Measurements from ENCODE around the gene TMA7.

The TMA7 gene

DNA sequence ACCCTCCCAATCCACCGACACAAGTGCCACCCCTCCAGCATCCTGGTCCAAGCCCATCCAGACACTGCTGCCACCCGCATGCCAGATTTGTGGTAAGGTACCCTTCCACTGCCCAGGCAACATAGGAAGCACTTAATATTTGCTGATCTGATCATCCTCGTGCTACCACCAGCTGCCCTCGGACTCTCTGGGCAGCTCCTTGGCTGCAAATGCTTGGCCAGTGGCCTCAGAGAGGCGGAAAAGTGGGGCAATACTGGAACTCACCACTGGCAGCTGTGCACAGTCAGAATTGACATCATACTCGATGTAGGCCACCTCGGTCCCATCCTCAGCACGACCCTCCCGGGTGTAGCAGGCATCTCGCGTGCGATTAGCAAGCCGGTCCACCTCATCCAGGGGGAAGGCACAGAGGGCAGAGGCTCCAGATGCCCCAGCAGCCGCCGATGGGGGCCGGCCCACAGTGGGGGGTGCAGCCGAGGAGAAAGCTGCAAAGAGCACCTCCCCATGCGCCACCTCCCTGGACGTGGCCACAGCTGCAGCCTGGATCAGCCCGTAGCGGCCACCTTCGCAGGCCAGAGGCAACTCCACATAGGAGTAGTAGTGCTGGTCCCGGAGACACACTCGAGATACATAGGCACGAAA lies 16.7 kb upstream of the TMA7 start:
- DNase-seq (ENCODE audit: low spot score), result no peak

DNA sequence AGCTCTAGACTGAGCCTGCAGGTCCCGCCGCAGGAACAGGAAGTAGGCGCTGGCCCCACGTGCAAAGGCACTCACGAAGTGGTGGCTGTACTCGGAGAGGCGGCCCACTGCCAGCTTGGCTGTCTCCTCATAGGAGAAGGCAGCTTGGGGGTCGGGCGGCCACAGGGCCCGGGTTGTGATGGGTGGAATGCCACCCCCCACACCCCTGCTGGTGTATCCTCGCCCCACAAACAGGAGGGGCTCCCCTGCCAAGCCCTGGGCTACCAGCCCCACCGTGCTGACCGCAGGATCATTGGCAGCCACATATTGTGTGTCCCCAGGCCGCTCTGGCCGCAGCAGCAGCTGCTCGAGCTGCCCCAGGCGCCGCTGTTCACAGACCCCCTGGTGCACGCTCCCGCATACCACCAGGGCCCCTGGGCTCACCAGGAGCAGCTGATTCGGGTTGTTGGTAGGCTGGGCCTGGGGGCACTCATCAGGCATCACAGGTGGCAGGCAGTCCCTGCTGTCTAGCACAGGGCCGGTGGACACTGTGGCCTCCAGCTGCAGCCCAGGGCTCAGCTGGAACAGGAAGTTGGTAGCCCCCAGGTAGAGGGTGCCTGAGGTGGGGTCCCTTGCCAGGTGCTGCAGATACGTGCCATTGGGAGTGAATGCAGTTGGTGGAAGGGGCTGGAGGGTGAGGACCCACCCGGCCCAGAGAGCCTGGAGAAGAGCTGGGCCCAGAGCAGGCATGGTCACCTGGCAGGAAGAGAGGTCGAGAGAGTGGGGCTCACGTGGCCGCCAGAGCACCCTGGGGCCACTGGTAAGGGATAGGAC lies 16.0 kb upstream of the TMA7 start:
- no peak for DNase-seq (ENCODE audit: low spot score)

DNA sequence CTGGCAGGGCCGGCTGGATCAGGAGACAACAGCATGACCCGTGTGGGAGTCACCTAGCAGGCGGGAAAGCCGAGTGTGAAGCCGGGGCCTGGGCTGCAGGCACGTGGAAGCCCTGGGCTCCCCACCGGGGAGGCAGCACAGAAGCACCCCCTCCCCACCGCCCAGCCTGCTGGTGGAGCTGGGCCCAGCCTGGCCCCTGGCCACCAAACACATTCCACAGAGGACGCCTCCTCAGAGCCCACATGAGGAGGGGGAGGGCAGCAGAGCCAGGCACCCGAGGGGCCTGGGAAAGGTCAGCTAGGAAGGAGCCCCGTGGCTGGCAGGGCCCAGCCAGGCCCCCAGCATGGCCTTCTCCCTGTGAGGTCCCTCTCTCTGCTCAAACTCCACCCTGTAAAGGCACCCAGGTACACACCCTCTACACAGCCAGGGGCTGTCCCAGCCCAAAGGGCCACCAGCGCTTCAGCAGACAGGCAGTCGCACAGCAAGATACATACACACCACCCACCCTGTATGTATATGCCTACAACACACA lies 14.7 kb upstream of the TMA7 start:
- DNase-seq (ENCODE audit: low spot score), result no peak

DNA sequence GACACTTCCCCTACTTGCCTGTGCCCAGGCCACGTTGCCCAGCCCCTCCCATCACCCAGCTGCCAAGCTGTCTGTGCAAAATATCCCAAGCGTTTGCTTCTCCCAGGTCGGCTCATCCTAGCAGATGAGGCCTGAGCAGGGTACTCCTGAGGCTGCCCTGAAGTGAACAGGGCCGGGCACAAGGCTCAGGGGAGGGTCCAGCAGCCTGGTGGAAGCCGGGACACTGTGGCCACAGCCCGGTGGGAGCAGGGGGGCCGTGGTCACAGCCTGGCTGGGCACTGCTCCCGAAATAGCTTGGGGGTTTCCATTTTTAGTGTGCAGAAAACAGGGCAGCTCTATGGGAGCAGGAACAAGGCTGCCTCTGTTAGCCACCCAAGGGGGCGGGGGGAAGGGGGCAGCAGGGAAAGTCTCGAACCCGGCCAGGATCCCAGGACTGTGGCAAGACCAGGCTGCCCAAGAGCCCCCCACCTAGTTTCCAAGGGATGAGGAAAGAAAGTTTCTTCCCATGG lies 13.6 kb upstream of the TMA7 start:
- DNase-seq (ENCODE audit: low spot score), result no peak

DNA sequence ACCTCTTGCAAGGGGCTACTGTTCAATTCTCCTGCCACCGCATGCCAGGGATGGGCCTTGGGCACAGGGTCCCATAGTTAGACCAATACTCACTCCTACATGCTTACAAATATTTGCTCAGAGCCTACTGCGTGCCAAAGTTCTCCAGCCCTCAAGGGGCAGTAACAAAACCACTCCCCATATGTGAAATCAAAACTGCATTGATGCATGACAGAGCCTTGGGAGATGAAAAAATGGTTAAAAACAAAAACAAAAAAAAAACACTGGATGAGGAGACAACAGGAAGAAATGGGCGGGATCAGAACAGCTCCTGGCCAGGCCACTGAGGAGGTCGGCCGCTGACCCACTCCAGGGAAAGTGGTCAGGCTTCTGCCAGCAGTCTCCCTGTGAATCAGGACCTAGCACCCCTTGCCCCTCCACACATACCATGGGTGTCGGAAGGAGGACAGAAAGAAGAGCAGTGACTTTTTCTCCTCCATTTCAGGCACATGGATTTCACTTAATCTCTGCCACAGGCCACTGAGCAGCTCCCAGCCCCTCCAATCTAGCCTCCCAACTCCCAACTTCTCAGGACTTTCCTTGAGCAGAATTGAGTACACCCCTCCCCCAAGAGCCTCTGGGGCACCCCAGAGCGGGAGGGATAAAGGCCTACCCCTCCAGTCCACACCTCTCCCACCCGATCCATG lies 13.0 kb upstream of the TMA7 start:
- DNase-seq (ENCODE audit: low spot score), result no peak

DNA sequence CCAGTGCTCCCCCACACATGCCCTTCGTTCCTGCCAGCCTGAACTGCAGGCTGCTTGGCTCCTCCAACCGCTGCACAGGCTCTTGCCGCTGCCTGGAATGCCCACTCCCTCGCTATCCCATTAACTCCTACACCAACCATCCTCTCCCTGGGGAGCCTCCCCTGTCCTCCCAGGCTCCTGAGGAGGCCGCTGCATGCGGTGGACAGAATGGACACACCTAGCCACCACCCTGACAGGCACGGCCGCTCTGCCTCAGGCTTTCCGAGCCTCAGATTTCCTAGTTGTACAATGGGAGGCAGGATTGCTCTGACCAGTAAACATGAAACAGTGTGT lies 12.5 kb upstream of the TMA7 start:
- no peak for DNase-seq (ENCODE audit: low spot score)

DNA sequence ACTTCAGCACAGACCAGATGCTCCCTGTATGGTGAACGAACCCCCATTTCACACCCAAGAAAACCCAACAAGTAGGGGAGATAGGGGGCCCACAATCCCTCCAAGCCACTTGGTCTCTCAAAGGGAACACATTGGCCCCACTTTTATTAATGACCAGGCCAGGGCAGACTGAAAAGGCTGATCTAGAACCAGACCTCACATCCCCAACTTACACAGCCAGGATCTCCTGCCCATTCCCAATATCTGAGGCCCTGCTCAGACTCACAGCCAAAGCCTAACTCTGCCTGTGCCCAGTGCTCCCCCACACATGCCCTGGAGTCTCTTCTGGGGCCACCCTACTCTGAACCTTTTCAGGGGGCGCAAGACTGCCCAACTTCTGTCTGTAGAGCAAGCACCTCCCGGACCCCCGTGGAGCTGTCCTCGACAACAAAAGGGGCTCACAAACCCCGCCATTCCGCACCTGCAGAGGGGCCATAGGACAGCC lies 11.9 kb upstream of the TMA7 start:
- DNase-seq (ENCODE audit: low spot score), result no peak

DNA sequence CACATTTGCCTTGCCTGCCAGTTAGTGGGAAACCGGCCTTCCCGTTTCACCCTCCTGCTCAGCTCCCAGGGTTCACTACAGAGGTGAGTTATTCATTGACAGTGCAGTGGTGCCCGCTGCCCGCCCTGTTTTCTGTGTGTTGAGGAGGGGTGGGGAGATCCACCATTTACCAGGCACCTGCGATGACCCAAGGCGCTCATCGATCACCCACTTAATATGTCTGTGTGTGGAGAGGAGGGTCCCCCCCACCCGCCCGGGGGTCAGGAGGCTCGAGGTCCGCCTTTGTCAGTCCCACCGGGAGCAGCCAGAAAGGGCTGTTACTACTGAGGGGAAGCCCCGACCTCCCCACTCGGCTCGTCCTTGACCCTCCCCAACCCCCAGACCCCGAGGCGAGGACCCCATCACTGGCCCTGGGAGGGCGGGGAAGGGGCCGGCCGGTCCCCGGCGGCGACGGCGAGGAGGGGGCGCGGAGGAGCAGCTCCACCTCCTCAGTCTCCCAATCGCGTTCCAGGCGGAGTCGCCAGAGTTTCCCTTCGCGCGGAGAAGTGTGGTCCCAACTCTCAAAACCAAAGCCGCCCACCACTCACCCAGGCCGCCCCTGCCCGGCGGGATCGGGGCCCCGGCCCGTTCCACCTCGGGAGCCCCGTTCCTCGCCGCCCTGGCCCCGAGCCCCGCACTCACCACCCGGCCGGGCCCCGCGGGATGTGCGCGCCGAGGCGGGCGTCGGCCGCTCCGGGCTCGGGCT lies 11.3 kb upstream of the TMA7 start:
- peak; percentile 60 for DNase-seq (ENCODE audit: low spot score)

DNA sequence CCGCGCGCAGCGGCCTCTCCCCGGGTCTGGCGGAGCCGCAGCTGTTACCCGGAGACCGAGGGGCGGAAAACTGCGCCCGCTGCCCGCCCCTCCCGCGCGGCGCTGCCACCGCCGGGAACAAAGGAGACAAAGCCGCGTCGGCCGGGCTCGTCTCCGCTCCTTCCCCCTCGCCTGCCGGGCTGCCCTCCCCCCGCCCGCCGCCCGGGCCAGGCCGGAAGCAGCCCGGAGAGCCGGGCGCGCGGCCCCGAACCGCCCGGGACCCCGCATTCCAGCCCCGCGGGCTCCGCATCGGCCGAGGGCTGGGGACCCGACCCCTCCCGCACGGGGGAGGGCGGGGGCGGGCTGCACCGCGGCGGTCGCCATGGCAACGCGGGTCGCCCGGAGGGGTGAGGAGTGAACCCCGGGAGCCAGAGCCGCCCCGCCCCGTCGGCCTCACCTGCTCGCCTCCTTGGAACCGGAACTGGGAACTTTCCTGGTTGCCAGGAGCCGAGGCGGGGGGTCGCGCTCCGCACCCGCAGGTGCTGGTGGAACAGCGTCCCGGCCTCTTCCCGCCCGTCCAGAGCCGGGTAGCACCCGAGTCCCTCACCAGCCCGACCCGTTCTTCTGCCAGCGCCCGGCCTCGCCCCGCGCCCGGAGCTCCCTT lies 10.6 kb upstream of the TMA7 start:
- DNase-seq (ENCODE audit: low spot score), result peak; percentile 89

DNA sequence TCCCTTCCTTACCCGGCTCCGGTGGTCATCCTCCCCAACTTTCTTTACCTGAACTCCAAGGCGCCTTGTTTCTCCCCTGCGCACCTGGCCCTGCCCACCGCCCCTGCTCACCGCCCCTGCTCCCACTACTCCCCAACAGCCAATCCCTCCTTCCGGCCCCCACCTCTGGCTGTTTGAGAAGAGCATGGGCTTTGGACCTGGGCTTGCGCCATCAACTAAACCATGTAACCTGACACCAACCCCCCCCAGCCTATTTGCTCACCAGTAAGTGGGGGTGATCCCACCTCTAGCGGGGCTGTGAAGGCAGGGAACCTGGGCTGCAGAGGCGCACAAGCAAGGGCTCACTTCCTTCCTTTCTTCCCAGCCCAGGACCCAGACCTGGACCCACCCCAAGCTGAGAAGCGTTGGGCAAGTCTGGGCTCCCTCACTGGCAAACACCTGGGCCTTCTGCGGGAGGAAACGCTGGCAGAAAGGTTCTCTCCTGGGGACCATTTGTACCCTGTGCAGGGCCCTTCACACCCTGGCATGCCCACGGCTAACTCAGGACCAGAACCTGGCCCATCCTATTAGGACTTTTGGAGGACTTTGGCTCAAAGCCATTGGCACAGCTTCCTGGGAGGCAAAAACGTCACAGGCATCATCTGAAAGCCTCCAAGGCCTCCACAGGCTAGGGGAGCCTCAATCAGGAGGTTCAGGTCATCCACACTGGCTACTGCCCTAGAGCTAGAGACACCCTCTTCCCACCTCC lies 9.9 kb upstream of the TMA7 start, which contains the start of gene PLXNB1:
PLXNB1 (minus strand) TSS at position 127 of the 748 bp plus-strand sequence. CDS start 5,475 bp downstream, outside the sequence.
- DNase-seq (ENCODE audit: low spot score), result peak; percentile 53

DNA sequence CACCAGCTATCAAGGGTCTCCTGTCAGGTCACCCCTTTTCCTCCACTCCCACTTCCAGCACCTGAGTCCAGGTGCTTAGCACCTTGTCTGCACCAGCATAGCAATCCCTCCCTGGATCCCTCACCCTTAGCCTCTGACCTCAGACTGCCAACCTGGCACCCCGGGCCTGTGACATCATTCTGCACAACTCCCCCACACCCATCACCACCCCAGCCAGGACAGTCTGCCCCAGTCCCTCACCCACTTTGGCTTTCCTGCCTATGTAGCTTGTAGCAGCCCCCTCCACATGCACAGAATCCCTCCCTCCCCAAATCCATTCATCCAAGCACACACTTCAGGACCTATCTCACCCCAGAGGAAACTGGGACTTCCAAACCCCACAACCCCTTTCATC lies 9.4 kb upstream of the TMA7 start:
- no peak for DNase-seq (ENCODE audit: low spot score)

DNA sequence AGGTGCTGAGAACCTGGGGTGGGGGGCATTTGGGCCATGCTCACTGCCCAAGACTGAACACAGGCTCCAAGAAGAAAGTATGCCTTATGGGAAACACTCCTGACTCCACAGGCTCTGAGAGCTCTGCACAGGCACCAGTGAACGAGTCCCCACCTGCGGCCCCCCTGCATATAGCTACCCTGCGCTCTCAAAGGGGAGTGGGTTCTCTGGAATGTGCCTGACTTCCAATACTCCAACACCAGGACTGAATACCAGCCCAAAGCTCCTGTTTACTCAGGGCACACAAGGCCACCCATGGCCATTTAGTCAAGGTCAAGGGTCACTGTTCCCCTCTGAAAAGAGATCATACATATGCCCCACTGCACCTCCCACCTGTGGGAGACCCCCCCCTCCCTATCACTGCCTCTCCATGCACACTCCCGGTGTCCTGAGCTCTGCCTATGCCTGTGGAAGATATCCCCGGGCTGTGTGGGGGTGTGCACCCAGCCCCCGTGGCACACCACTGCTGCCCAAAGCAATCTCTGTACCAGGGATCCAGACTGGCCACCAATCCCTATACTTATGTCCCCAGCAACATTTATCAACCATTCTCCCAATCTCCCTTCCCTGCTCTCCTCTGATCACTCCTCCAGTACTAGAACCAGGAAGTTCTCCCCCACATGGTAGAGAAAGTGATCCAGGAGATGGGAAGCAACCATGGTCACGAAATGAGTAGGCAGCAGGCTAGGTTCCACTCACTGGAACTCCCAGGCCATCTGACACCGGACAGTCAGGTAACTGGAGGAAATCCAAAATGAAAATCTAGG lies 8.6 kb upstream of the TMA7 start:
- DNase-seq (ENCODE audit: low spot score), result no peak

DNA sequence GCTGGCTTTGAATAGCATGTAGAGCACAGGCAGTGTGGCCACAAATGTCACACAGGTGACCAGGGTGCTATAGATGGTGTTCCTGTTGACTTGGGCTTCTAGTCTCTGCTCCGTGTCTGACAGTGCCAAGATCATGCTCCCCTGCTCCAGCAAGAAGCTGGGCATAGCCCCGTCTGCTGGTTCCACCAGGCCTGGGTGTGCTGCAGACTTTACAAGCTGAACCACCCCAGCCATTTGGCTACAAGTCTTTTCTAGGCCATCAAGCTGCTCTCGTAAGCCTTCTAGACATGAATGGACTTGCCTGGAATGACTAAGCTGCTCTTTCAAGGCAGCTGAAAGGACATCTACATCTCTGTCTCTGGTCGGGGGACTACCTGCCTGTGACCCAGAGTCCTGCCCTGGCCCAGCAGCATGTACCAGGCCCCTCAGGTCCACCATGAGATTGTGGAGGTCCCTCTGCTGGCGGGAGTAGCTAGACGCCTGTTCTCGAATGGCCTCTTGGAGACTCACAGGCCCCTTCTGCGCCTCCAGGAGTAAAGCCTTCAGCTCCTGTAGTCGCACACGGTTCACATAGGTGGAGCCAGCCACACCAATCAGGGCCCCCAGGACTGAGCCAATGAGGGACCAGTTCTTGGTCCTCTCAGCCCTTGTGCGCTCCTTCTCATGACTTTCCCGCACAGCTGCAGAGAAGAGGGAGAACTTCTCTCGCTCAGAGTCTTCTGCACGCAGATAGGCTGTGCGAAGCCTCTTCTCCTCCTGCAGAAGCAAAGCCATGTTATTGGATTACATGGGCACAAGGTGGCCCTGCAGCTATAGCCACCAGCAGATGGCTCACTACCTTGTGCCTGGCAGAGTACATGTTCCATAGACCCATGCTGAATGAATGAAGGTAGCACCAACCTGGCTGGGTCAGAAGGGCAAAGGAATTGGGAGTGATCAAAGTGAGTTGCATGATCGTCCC lies 7.4 kb upstream of the TMA7 start:
- no peak for DNase-seq (ENCODE audit: low spot score)

DNA sequence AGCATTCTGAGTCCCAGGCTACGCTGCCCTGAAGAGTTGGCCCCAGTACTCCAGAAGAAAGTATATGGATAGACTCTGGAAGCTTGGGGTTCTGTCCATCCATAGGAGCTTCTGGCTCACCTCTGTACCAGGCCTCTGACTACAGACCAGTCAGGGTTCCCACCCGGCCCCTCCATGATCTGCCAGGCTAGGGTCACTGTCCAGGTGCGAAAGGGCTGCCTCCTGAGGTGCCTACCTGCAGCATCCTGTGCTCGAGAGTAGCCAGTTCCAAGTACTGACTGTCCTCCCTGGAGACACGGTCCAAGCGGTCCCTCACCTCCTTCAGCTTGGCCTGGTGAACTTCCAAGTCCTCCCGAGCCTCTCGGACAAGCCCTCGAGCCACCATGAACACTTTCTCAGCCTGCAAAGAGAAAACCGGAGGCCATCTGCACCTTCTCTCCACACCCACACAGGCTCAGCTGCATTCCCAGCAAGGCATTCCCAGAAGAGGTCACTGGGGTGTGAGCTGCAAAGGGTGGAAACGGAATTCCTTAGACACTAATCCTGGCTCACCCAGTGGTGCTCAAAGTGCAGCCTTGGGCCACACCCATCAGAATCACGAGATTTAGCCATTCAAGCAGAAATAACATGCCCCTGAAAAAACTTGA lies 6.5 kb upstream of the TMA7 start:
- DNase-seq (ENCODE audit: low spot score), result peak; percentile 86

DNA sequence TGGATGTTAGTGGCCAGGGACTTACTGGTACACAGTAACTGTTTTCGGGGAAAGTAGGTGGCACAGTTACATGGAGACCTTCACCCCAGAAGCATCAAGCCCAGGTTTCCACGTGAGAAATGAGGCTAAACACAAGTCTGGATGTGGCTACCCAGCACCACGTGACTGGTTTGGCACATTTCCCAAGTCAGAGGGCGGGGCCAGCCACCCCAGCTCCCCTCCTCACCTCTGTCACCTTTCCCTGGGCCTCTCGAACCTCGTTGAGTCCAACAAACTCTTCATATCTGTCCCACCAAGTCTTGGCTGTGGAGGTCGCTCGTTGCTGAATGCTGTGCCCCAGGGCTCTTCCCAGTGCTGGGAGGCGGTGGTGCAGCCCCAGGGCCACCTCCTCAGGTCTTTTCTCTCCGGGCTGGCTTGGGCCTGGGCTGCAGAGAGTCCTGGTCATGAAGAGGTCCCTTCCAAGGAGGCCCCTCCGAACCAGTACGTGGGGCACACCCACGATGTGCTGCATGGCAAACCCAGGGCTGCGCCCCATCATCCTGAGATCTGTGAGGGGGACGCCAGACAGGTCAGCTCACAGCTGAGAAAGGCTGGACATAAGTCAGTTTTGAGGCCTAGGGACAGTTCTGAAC lies 5.3 kb upstream of the TMA7 start:
- DNase-seq (ENCODE audit: low spot score), result no peak

DNA sequence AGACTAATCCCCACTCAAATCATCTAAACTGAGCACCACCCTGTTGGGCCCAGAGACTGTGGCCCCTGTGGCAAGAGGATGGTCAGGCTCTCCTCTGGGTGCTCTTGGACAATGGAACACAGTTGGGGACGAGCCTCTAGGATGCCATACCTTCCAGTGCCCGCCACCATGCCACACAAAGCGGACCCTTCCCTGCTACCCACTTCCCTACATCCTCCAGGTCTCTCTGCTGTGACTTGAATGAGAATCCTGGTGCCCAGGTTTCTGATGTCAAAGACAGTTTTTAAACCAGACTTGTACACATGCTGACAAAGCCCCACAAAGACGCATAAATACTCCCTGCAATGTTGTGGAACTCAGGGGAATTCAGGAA lies 4.8 kb upstream of the TMA7 start:
- DNase-seq (ENCODE audit: low spot score), result no peak

DNA sequence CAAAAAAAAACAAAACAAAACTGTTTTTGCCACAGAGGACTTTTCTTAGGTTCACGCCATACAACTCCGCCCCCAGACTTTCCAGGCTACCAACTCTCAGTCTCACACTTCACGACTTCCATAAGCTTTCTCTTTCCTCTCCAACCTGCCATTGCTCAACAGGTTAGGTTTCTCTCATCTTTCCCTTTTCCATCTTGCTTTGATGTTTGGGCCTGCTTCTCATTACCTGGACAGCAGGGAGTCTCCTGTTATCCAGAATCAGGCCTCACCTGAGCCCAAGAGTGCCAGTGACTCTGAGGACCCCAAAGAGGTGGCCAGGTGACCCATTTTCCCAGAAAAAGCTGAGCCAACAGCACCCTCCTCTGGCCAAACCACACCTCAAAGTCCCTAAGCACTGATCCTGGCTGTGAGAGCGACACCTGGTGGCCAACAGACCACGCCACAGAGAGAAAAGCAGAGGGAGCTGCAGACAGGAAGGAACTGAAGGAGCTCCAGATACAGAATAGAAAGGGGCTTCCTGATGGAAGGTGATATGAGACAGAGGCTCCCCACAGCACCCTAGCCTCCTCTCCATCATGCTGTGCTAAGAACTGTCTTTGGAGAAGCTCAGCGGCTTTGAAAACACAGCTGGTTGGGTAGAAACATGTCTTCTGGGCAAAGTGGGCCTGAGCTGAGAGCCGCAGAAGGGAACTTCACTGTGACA lies 4.1 kb upstream of the TMA7 start:
- peak; percentile 87 for DNase-seq (ENCODE audit: low spot score)

Data from GM03348 (cell line).